Stimulated activated CD8-positive, alpha-beta memory T cell treated with anti-CD3 and anti-CD28 coated beads, Interleukin-15, amount 100 ng/mL, for 4 hours (primary cell): ENCODE results near the gene DMRTB1.

Experiments
- DNase-seq, 2 donors: peaks; one replicate each; pipeline ENCODE4 v3.0.0-alpha.2; 2020; ENCODE audit warnings: low read depth in 2 of 2

DMRTB1 gene

GRCh38 chr1:53435151-53435550, 24.0 kb upstream of the DMRTB1 start:
- DNase-seq: no peak

DNA sequence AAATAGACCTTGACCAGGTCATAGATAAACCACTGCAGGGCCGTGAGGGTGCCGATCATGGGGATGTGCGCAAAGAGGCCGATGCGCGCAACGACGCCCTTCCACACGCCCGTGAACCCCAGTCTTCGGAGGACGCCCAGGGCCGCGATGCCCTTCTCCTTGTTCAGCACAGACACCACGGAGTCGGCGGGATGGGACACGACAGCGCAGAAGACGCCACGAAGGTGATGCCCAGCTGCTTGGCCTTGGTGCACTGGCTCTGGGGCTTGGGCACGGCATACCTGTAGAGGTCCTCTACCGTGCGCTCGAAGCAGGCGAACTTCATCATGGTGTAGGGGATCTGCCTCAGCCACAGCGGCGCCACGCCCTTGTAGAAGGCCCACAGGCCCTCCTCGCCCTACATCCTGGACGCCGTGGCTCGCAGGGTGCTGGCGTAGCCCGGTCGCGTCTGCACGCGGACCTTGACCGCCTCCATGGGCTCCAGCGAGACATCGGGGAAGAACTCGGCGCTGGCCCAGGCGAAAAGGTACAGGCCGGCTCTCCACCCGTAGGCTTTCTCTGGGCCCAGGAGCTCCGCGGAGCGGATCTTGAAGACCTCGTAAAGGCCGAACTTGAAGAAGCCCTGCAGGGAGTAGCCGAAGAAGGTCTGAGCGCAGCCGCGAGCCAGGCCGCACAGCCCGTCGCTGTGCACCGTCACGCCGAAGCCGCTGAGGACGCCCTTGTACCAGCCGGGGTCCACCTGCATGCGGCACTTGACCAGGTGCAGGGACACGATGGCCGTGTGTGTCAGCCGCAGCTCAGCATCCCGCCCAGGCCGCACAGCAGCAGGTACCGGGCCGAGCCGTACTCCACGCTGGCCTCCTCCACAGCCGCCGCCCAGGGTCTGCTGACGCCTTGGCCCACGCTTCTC, 20.5 kb upstream of the DMRTB1 start:
- DNase-seq: no peak

DNA sequence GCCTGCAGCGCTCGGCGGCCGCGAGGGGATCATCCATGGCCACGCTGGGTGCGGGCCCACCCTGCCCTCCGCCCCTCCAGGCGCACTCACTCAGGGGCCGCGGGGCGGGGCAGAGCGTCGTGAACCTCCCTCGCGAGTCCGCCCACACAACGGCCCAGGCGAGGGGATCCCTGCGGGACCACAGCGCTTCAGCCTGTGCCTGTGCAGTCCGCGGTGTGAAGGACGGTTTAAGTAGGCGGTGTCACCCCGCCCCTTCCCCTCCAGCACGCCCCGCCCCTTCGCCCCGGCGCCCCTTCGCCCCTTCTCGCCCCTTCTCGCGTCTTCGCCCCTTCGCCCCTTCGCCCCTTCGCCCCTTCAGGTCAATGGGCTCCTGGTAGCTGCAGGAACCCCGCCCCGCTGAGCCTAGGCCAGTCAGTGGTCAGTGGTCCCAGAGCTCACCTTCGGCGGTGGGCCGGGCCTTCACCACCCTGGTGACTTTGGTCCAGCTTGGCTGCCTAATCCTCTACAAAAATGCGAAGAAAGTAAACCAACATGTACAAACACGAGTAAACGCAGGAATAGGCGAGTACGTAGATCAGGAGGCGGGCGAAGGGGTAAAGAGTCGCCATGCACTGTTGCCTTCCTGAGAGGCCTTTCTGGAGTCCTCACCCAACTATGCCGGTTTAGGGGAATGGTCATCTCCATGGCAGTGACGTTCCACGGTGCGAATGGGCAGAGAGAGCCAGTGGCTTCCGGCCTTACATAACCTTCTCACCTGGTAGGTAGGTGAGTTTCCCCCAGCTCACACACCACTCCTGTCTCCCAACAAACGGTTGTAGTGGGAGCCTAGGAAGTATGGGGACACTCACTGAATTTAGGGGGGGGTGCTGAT, 19.6 kb upstream of the DMRTB1 start:
- no peak for DNase-seq

- DNase-seq: no peak
Measured at GRCh38 chr1:53440633-53441032, 18.6 kb upstream of the DMRTB1 start.

GRCh38 chr1:53442299-53442698, 16.9 kb upstream of the DMRTB1 start:
- DNase-seq: no peak

- DNase-seq: no peak
Measured at GRCh38 chr1:53446051-53446450, 13.1 kb upstream of the DMRTB1 start.

GRCh38 chr1:53447413-53447812, 11.8 kb upstream of the DMRTB1 start:
- DNase-seq: no peak

DNA sequence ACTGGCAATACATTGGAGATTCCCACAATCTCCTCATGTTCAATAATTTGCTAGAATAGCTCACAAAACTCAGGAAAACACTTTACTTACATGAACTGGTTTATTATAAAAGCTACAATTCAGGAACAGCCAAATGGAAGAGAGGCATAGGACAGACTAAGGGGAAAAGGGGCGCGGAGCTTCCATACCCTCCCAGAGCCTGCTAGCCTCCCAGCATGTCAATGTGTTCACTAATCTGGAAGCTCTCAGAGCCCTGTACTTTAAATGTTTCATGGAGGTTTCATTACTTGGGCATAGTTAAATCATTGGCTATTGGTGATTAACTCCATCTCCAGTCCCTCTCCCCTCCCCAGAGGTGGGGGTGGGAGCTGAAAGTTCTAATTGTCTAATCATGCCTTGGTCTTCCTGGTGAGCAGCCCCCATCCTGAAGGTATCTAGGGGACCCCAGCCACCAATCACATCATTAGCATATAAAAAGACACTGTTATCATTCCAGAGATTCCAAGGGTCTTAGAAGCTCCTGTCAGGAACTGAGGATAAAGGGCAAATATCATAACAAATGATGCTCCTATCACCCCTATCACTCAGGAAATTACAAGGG, 10.9 kb upstream of the DMRTB1 start:
- DNase-seq: no peak

DNA sequence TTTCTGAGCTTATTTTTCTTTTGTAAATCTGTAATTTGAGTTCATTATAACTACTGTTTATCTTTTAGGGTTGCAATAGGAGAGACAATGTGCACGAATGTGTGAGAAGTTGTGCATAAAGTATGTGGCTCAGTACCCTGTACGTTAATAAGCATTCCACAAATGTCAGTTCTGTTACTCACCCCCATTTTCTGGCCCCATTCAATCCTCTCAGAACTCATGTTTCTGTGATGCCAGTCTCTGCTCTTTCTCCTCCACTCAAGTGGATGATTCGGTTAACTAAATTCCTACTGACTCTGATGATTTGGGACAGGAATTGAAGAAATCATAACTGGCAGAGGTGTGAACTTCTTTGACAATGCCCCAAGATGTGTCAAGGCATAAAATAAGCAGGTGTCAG, 10.2 kb upstream of the DMRTB1 start:
- DNase-seq: no peak

GRCh38 chr1:53449693-53450092, 9.5 kb upstream of the DMRTB1 start:
- no peak for DNase-seq

DNA sequence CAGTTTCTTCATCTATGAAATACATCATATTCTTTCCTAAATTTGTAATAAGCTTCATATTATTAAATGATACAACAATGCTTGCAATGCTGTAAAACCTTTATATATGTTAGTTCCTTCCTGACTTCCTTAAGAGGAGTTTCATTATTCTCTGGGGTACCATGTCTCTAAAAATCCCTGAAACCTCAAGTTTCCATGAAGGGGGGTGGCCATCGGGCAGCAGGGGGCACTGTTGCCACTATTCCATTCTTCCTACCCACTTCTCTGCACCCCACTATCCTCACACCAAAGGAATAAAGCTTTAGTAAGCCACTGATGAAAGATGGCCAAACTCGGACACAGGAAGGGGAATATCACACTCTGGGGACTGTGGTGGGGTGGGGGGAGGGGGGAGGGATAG, 9.0 kb upstream of the DMRTB1 start:
- no peak for DNase-seq

GRCh38 chr1:53454019-53454418, 5.2 kb upstream of the DMRTB1 start:
- DNase-seq: no peak

GRCh38 chr1:53455364-53455991, 3.7 kb upstream of the DMRTB1 start:
- DNase-seq: no peak

GRCh38 chr1:53458634-53459033, 565 bp upstream of the DMRTB1 start:
- no peak for DNase-seq

- DNase-seq: no peak
Measured at GRCh38 chr1:53460211-53460634, 1.0 kb downstream of the DMRTB1 start.

GRCh38 chr1:53460666-53461322, 1.6 kb downstream of the DMRTB1 start:
- DNase-seq: no peak

GRCh38 chr1:53461323-53462044, 2.3 kb downstream of the DMRTB1 start:
- DNase-seq: no peak

- no peak for DNase-seq
Measured at GRCh38 chr1:53462193-53462592, 3.0 kb downstream of the DMRTB1 start.

DNA sequence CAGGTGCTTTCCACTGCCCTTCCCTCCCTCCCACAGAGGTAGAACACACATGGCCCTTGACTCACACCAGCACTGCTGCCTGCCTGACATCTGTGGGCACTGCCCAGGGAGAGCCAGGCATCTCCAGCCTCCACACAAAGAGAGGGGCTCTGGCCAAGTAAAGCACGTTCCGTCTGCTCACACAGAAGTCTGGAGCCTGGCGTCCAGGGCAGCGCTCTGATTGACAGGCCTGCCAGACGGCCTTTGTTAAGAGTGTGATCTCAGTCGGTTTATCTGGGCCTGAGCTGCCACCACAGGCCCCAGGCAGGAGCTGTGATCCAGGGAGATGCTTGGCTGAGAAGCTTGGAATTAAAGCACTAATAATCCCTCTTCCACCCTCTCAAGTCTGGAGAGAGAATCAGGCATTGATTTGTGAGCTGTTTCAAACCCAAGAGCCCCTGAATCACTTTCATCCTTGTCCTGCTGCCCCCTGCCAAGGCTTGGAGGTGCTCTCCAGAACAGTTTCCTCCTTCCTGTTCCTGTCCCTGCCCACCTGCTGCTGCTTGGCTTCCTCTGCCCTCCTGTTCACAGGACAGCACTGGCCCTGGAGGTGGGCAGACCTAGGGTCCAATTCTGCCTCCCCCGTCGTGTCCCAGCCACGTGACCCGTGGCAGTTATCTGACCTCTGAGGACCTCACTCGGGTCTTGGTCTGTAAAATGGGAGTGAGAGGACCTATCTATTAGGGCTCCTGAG, 3.7 kb downstream of the DMRTB1 start:
- DNase-seq: no peak
